HG03378 (cell line): ENCODE measurements around the gene NDUFAF8.

Source experiments
- ATAC-seq: cut with Tn5 transposase; IDR thresholded peaks from one replicate; pipeline ENCODE4 v1.9.1; 2021; ENCODE audit warnings: mild to moderate bottlenecking, moderate library complexity; ENCODE audit not compliant: unreplicated experiment

NDUFAF8 gene

GRCh38 chr17:81200695-81201580, 38.2 kb upstream of the NDUFAF8 start:
- no peak for ATAC-seq

GRCh38 chr17:81202318-81202717, 36.8 kb upstream of the NDUFAF8 start:
- no peak for ATAC-seq

- no peak for ATAC-seq
These were observed 36.0 kb upstream of the NDUFAF8 start for GRCh38 chr17:81203136-81203535.

GRCh38 chr17:81204578-81204977, 34.5 kb upstream of the NDUFAF8 start:
- ATAC-seq = no peak

GRCh38 chr17:81206166-81206565, 33.0 kb upstream of the NDUFAF8 start:
- no peak for ATAC-seq

GRCh38 chr17:81206657-81207056, 32.5 kb upstream of the NDUFAF8 start:
- no peak for ATAC-seq

- no peak for ATAC-seq
These were observed 31.2 kb upstream of the NDUFAF8 start for GRCh38 chr17:81207610-81208581.

- ATAC-seq = no peak
These were observed 30.5 kb upstream of the NDUFAF8 start for GRCh38 chr17:81208651-81209050.

GRCh38 chr17:81209141-81209540, 30.0 kb upstream of the NDUFAF8 start:
- ATAC-seq = no peak

- ATAC-seq = no peak
These were observed 28.7 kb upstream of the NDUFAF8 start for GRCh38 chr17:81210466-81210865.

- no peak for ATAC-seq
These were observed 28.2 kb upstream of the NDUFAF8 start for GRCh38 chr17:81210868-81211267.

- ATAC-seq = no peak
These were observed 26.8 kb upstream of the NDUFAF8 start for GRCh38 chr17:81212365-81212764.

GRCh38 chr17:81213978-81214377, 25.1 kb upstream of the NDUFAF8 start:
- ATAC-seq = no peak

GRCh38 chr17:81217491-81217890, 21.6 kb upstream of the NDUFAF8 start:
- no peak for ATAC-seq

- no peak for ATAC-seq
These were observed 20.7 kb upstream of the NDUFAF8 start for GRCh38 chr17:81218459-81218858.

- no peak for ATAC-seq
These were observed 20.1 kb upstream of the NDUFAF8 start for GRCh38 chr17:81218991-81219390.

GRCh38 chr17:81219476-81220180, 19.5 kb upstream of the NDUFAF8 start:
- ATAC-seq = no peak

- ATAC-seq = no peak
These were observed 17.7 kb upstream of the NDUFAF8 start for GRCh38 chr17:81221371-81221841.

GRCh38 chr17:81221842-81222619, 17.1 kb upstream of the NDUFAF8 start:
- no peak for ATAC-seq

GRCh38 chr17:81222620-81222905, 16.6 kb upstream of the NDUFAF8 start:
- ATAC-seq = no peak
